ENCODE data around the gene ELOF1. TPM values are rescaled to one million over a fixed set of nuclear protein-coding genes. Genes with fewer than 3 reads are reported as not detected.

The ELOF1 gene
- polyA plus RNA-seq, 3 donors = 48.5 to 95.5 (median 77.5) TPM

- DNase-seq = peak; percentile 99 to 100 (median 99)
- H3K27me3 Mint-ChIP-seq (ENCODE audit: low read depth in 3 of 3) = peaks cover 0 to 2% (median 2%) of the 10 kb centered on the region in 3 donors
- H3K4me2 ChIP-seq (replicated peaks; ENCODE audit: extremely low read depth, low read length, poor library complexity, severe bottlenecking) = peak within 1 kb of the TSS; percentile 98
- peaks cover 0 to 3% (median 1%) of the 10 kb centered on the region in 7 donors for H3K9me3 Mint-ChIP-seq
- H3K27ac ChIP-seq (ENCODE audit: low read depth in 1 of 2, low read length in 2 of 2) = peak within 1 kb of the TSS; percentile 85 to 90
- peaks cover 20% of the 10 kb centered on the region for H4K20me1 ChIP-seq (ENCODE audit: insufficient read depth, low read length)
- H3K27me3 ChIP-seq (ENCODE audit: control insufficient read depth in 2 of 2, insufficient read depth in 2 of 2, low read length in 2 of 2) = no peaks in the 10 kb centered on the region
- H3K4me3 Mint-ChIP-seq = peak within 1 kb of the TSS; percentile 93 to 95
- intact Hi-C loops (cut with micrococcal nuclease) = loop anchor here (5.0 to 10.0 kb wide), 3 partner anchors 40 to 97 kb away; partner anchors contain the start of gene ZNF653 (in 1 of the 2)
- peak within 1 kb of the TSS; percentile 60 to 93 (median 93) for H3K4me3 ChIP-seq (replicated peaks in 1 of 3; ENCODE audit: low read depth in 2 of 3, low read length in 3 of 3)
- peaks cover 49% of the 10 kb centered on the region for H3K79me2 ChIP-seq (ENCODE audit: insufficient read depth, low read length)
- H3K27ac Mint-ChIP-seq = peak within 1 kb of the TSS; percentile 87 to 97 (median 95)
- peak within 1 kb of the TSS; percentile 85 for H2AFZ ChIP-seq (ENCODE audit: insufficient read depth, low read depth, low read length, poor library complexity, severe bottlenecking)
- H3K36me3 ChIP-seq (replicated peaks in 1 of 2; ENCODE audit: control insufficient read depth in 1 of 2, insufficient read depth in 2 of 2, low read length in 2 of 2) = no peaks in the 10 kb centered on the region
- H3K36me3 Mint-ChIP-seq = peaks cover 3 to 13% of the 10 kb centered on the region in 2 donors
- no peaks in the 10 kb centered on the region for H3K9me3 ChIP-seq (replicated peaks in 1 of 2; ENCODE audit: control insufficient read depth in 1 of 2, insufficient read depth in 1 of 2, low read length in 2 of 2)
- under 1% methylated on average over 66 of the region's 67 CpGs for WGBS (ENCODE audit: insufficient coverage)
- peak; percentile 31 for TF ChIP-seq CTCF (IDR thresholded peaks at IDR 0.05)
- peaks cover 19% of the 10 kb centered on the region for H3K4me1 Mint-ChIP-seq
- peaks cover 13 to 16% of the 10 kb centered on the region in 2 donors for H3K4me1 ChIP-seq (ENCODE audit: control insufficient read depth in 1 of 2, insufficient read depth in 2 of 2, low read length in 2 of 2)
- peak within 1 kb of the TSS; percentile 89 for H3K9ac ChIP-seq (ENCODE audit: insufficient read depth, low read length, poor library complexity, severe bottlenecking)
Measured at GRCh38 chr19:11597202-11598102, 38.4 kb upstream of the ELOF1 start, which contains the start of gene ZNF627. ZNF627 (plus strand) TSS chr19:11597483; CDS start chr19:11597628, 145 bp downstream.

- H3K27me3 ChIP-seq (ENCODE audit: control insufficient read depth in 2 of 2, insufficient read depth in 2 of 2, low read length in 2 of 2) = no peaks in the 10 kb centered on the region
- H3K9ac ChIP-seq (ENCODE audit: insufficient read depth, low read length, poor library complexity, severe bottlenecking) = no peak overlapping the region
- H4K20me1 ChIP-seq (ENCODE audit: insufficient read depth, low read length) = peaks cover 15% of the 10 kb centered on the region
- DNase-seq = no peak
- H3K27ac Mint-ChIP-seq = peak overlapping the region in 6 of 7 donors; percentile 87 to 97 (median 94)
- no peaks in the 10 kb centered on the region for H3K36me3 ChIP-seq (replicated peaks in 1 of 2; ENCODE audit: control insufficient read depth in 1 of 2, insufficient read depth in 2 of 2, low read length in 2 of 2)
- peaks cover 0 to 2% (median 2%) of the 10 kb centered on the region in 3 donors for H3K27me3 Mint-ChIP-seq (ENCODE audit: low read depth in 3 of 3)
- H3K4me1 ChIP-seq (ENCODE audit: control insufficient read depth in 1 of 2, insufficient read depth in 2 of 2, low read length in 2 of 2) = peaks cover 13 to 16% of the 10 kb centered on the region in 2 donors
- H3K36me3 Mint-ChIP-seq = peaks cover 3 to 12% of the 10 kb centered on the region in 2 donors
- peaks cover 37% of the 10 kb centered on the region for H3K79me2 ChIP-seq (ENCODE audit: insufficient read depth, low read length)
- H3K4me3 Mint-ChIP-seq = peak overlapping the region in 1 of 2 donors; percentile 93
- intact Hi-C loops (cut with micrococcal nuclease) = loop anchor here (5.0 to 10.0 kb wide), 3 partner anchors 41 to 99 kb away; partner anchors contain the start of gene ZNF653 (in 1 of the 2)
- H3K27ac ChIP-seq (ENCODE audit: low read depth in 1 of 2, low read length in 2 of 2) = peak overlapping the region in 1 of 2 donors; percentile 85
- WGBS (ENCODE audit: insufficient coverage) = 88% methylated on average over 6 of the region's 10 CpGs
- no peak overlapping the region for H3K4me3 ChIP-seq (replicated peaks in 1 of 3; ENCODE audit: low read depth in 2 of 3, low read length in 3 of 3)
- peaks cover 0 to 3% (median 0%) of the 10 kb centered on the region in 7 donors for H3K9me3 Mint-ChIP-seq
- peaks cover 16% of the 10 kb centered on the region for H3K4me1 Mint-ChIP-seq
- no peak overlapping the region for H3K4me2 ChIP-seq (replicated peaks; ENCODE audit: extremely low read depth, low read length, poor library complexity, severe bottlenecking)
- TF ChIP-seq CTCF (IDR thresholded peaks at IDR 0.05) = no peak
- H3K9me3 ChIP-seq (replicated peaks in 1 of 2; ENCODE audit: control insufficient read depth in 1 of 2, insufficient read depth in 1 of 2, low read length in 2 of 2) = no peaks in the 10 kb centered on the region
- no peak overlapping the region for H2AFZ ChIP-seq (ENCODE audit: insufficient read depth, low read depth, low read length, poor library complexity, severe bottlenecking)
Measured at GRCh38 chr19:11596156-11596555, 37.1 kb upstream of the ELOF1 start.

Measured in CD14-positive monocyte (primary cell).